Omental fat pad (tissue), 4 donors: ENCODE measurements around the gene ISG20. TPM values are rescaled to one million over a fixed set of nuclear protein-coding genes. Genes with fewer than 3 reads are reported as not detected.

Experiments
- ATAC-seq: fragments of 150-250 bp; one replicate; pipeline ENCODE4 v1.9.1; 2016; ENCODE audit warnings: mild to moderate bottlenecking, moderate library complexity; ENCODE audit not compliant: low FRiP score
- DNase-seq: peaks from one replicate; pipeline ENCODE4 v3.0.0-alpha.2; 2019; ENCODE audit warnings: low spot score
- small RNA-seq: library from RNA; depleted of rRNA; stranded (forward); fragments of <200 nt; gene quantifications from one replicate; pipeline ENCODE3, GENCODE V24; 2016
- total RNA-seq, 4 donors: library from RNA; depleted of rRNA; stranded (reverse); fragments of >200 nt; gene quantifications; one replicate each; pipeline ENCODE4 v1.1.0, GENCODE V29; 2016
- TF ChIP-seq, protein P1 (sequence below), 3 donors: fragments of 450-650 bp; IDR thresholded peaks; one replicate each; pipeline ENCODE4 v1.5.1; 2016 to 2017; ENCODE audit warnings: antibody characterized with exemption in 3 of 3, mild to moderate bottlenecking in 3 of 3, moderate library complexity in 2 of 3

ISG20 gene
- total RNA-seq, 4 donors from 2014 or later, result 21.3 to 41.0 (median 27.8) TPM

GRCh38 chr15:88702983-88703382 is 64.2 kb downstream of the ISG20 start:
- TF ChIP-seq, protein P1, sequence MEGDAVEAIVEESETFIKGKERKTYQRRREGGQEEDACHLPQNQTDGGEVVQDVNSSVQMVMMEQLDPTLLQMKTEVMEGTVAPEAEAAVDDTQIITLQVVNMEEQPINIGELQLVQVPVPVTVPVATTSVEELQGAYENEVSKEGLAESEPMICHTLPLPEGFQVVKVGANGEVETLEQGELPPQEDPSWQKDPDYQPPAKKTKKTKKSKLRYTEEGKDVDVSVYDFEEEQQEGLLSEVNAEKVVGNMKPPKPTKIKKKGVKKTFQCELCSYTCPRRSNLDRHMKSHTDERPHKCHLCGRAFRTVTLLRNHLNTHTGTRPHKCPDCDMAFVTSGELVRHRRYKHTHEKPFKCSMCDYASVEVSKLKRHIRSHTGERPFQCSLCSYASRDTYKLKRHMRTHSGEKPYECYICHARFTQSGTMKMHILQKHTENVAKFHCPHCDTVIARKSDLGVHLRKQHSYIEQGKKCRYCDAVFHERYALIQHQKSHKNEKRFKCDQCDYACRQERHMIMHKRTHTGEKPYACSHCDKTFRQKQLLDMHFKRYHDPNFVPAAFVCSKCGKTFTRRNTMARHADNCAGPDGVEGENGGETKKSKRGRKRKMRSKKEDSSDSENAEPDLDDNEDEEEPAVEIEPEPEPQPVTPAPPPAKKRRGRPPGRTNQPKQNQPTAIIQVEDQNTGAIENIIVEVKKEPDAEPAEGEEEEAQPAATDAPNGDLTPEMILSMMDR (IDR thresholded peaks at IDR 0.05), result no peak
- ATAC-seq, result no peak
- no peak for DNase-seq

DNA sequence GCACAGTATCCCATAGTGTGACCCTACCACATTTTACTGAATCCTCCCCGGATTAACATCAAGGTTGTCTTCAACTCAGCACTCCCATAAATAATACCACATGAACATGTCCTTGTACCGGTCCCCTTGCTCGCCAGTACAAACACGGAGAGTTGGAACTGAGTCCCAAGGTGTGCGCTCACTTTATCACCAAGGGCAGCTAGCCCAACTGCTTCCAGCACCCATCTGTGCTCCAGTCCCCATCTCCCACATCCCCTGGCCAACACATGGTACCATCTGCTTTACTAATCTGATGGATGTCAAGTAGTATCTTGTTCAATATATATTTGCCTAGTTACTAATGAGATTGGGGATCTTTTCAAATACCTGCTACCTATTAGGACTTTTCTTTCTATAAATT is 64.7 kb downstream of the ISG20 start:
- ATAC-seq, result no peak
- TF ChIP-seq, protein P1 (IDR thresholded peaks at IDR 0.05), result no peak
- no peak for DNase-seq

DNA sequence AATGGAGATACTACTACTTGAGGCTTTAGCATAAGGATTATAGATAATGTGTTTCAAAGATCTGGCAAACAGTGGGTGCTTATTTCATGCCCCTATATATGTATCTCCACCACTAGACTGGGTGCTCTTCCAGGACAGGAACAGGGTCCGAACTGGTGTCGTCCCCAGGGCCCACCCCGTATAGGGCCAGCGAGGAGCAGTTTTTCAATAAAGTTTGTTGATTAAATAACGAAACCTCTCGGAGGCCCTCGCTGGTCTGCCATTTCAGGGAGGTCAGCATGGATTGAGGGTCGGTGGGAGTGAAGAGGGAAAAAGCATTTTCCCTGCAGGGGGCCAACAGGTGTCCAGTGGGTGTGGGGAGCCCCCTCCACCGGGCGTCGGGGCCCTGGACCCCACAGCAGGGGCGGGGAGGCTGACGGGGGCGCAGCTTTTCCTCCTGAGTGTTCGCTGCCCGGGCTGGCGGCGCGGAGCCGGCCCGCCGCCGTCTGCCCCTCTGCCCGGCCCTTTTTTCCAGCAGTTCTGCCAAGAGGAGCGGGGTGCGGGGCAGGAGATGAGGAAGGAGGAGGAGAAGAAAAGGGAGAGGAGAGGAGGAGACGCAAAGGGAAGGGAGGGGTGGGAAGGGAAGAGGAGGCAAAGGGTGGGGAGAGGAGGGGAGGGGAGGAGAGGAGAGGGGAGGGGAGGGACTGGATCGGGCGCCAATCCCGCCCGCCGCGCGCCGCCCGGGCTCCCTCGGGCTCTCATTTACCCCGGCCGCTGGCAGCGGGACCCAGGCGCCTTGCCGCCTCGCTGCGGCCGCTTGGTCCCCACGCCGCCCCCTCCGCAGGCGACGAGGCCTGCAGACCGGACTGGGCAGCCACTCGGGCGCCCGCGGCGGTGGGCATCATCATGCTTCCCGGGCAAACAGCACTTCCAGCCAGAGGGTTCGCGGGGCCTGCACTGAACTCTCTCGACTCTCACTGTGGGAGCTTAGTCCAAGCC is 66.3 kb downstream of the ISG20 start:
- ATAC-seq (peak; percentile 60), DNase-seq (no peak)

DNA sequence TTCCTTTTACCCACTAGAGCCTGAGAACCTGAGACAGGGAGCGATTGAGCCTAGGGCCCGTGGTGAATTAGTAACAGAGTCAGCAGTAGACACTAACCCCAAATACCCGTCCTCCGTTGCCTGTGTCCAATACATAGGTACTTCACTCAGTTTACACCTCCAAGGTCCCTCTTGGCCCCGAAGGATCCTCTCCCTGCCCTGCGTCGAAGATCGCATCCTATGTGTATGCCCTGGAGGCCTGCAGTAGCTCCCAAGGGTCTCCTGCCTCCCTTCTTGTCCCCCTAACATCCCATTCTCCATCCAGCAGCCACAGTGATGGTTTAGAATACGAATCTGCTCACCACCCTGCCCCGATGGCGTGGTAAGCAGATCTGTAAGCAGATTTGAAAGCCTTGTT is 67.0 kb downstream of the ISG20 start:
- no peak for ATAC-seq
- no peak for DNase-seq
- TF ChIP-seq, protein P1 (IDR thresholded peaks at IDR 0.05), result no peak

More for the DNA sequence above, 66.3 kb downstream of the ISG20 start:
- TF ChIP-seq, protein P1 (IDR thresholded peaks at IDR 0.05), result no peak

Small RNA genes within 50 kb of the gene (small RNA-seq; reads per million reads assigned to genes)
- not detected for gene MIR1179
- gene MIR7-2, result not detected

Other genes with a start within 250 kb of the ISG20 start
- 10 to 100 TPM; 26.5 to 45.9 (median 36.5) TPM for gene MRPL46, start 171.6 kb upstream of the ISG20 start, total RNA-seq
- gene MRPS11, start 171.3 kb upstream of the ISG20 start, total RNA-seq, result 10 to 100 TPM; 24.3 to 48.5 (median 43.5) TPM
- 1 to 10 TPM; 4.1 to 8.7 (median 6.7) TPM for gene DET1, start 92.3 kb upstream of the ISG20 start, total RNA-seq
- gene AEN, start 17.7 kb upstream of the ISG20 start, total RNA-seq, result 10 to 100 TPM in 3 of 4 donors, 1 to 10 TPM in 1; 7.6 to 60.2 (median 25.2) TPM
- gene ACAN, start 164.4 kb downstream of the ISG20 start, total RNA-seq, result under 1 TPM in 2 of 4 donors, not detected in 2; 0.06 to 0.12 TPM